ENCODE measurements around the gene CIBAR2.

The CIBAR2 gene

GRCh38 chr16:85132456-85133289, 20.4 kb upstream of the CIBAR2 start:
- no peak overlapping the region for H2AFZ ChIP-seq
- no peaks in the 10 kb centered on the region for H3K9me3 ChIP-seq (ENCODE audit: control insufficient read depth, low read length)
- H3K36me3 ChIP-seq (ENCODE audit: control insufficient read depth, insufficient read depth, low read length) = no peaks in the 10 kb centered on the region
- no peak overlapping the region for H3K4me3 ChIP-seq (ENCODE audit: low read depth, low read length)
- H3K79me2 ChIP-seq = no peaks in the 10 kb centered on the region
- no peak overlapping the region for H3K27ac ChIP-seq
- no peak overlapping the region for H3K4me2 ChIP-seq (ENCODE audit: low read length)
- no peak for TF ChIP-seq CTCF (IDR thresholded peaks at IDR 0.05)
- peaks cover 28% of the 10 kb centered on the region for H3K4me1 ChIP-seq
- no peaks in the 10 kb centered on the region for H3K27me3 ChIP-seq (ENCODE audit: control insufficient read depth, insufficient read depth, low read length)
- no peak overlapping the region for H3K9ac ChIP-seq

GRCh38 chr16:85130705-85131028, 18.4 kb upstream of the CIBAR2 start:
- no peak for TF ChIP-seq CTCF (IDR thresholded peaks at IDR 0.05)
- Histone ChIP-seq H3K9ac (no peak overlapping the region), H3K27me3 (ENCODE audit: control insufficient read depth, insufficient read depth, low read length) (no peaks in the 10 kb centered on the region), H3K4me3 (ENCODE audit: low read depth, low read length) (no peak overlapping the region), H3K79me2 (no peaks in the 10 kb centered on the region), H3K4me1 (peaks cover 26% of the 10 kb centered on the region), H3K4me2 (ENCODE audit: low read length) (no peak overlapping the region), H3K9me3 (ENCODE audit: control insufficient read depth, low read length) (no peaks in the 10 kb centered on the region), H3K27ac (peak overlapping the region; percentile 80), H3K36me3 (ENCODE audit: control insufficient read depth, insufficient read depth, low read length) (no peaks in the 10 kb centered on the region), H2AFZ (peak overlapping the region; percentile 93)

- no peaks in the 10 kb centered on the region for H3K79me2 ChIP-seq
- H2AFZ ChIP-seq = peak overlapping the region; percentile 93
- peak overlapping the region; percentile 80 for H3K27ac ChIP-seq
- no peak overlapping the region for H3K9ac ChIP-seq
- no peaks in the 10 kb centered on the region for H3K27me3 ChIP-seq (ENCODE audit: control insufficient read depth, insufficient read depth, low read length)
- peaks cover 30% of the 10 kb centered on the region for H3K4me1 ChIP-seq
- TF ChIP-seq CTCF (IDR thresholded peaks at IDR 0.05) = no peak
- no peaks in the 10 kb centered on the region for H3K9me3 ChIP-seq (ENCODE audit: control insufficient read depth, low read length)
- H3K4me2 ChIP-seq (ENCODE audit: low read length) = peak overlapping the region; percentile 15
- H3K4me3 ChIP-seq (ENCODE audit: low read depth, low read length) = no peak overlapping the region
- no peaks in the 10 kb centered on the region for H3K36me3 ChIP-seq (ENCODE audit: control insufficient read depth, insufficient read depth, low read length)
These were observed 17.8 kb upstream of the CIBAR2 start for GRCh38 chr16:85129876-85130704.

GRCh38 chr16:85128079-85128837, 16.0 kb upstream of the CIBAR2 start:
- Histone ChIP-seq H3K9me3 (ENCODE audit: control insufficient read depth, low read length) (no peaks in the 10 kb centered on the region), H3K36me3 (ENCODE audit: control insufficient read depth, insufficient read depth, low read length) (no peaks in the 10 kb centered on the region), H2AFZ (no peak overlapping the region), H3K4me2 (ENCODE audit: low read length) (no peak overlapping the region), H3K27ac (no peak overlapping the region), H3K79me2 (no peaks in the 10 kb centered on the region), H3K4me3 (ENCODE audit: low read depth, low read length) (no peak overlapping the region), H3K27me3 (ENCODE audit: control insufficient read depth, insufficient read depth, low read length) (no peaks in the 10 kb centered on the region), H3K4me1 (peaks cover 30% of the 10 kb centered on the region), H3K9ac (no peak overlapping the region)
- TF ChIP-seq CTCF (IDR thresholded peaks at IDR 0.05) = no peak
